HG03342 (cell line): ENCODE data around the gene METTL4.

Experiments used
- ATAC-seq: cut with Tn5 transposase; IDR thresholded peaks from one replicate; pipeline ENCODE4 v1.9.1; 2021; ENCODE audit warnings: mild to moderate bottlenecking, moderate library complexity; ENCODE audit not compliant: unreplicated experiment

METTL4 gene, protein sequence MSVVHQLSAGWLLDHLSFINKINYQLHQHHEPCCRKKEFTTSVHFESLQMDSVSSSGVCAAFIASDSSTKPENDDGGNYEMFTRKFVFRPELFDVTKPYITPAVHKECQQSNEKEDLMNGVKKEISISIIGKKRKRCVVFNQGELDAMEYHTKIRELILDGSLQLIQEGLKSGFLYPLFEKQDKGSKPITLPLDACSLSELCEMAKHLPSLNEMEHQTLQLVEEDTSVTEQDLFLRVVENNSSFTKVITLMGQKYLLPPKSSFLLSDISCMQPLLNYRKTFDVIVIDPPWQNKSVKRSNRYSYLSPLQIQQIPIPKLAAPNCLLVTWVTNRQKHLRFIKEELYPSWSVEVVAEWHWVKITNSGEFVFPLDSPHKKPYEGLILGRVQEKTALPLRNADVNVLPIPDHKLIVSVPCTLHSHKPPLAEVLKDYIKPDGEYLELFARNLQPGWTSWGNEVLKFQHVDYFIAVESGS

DNA sequence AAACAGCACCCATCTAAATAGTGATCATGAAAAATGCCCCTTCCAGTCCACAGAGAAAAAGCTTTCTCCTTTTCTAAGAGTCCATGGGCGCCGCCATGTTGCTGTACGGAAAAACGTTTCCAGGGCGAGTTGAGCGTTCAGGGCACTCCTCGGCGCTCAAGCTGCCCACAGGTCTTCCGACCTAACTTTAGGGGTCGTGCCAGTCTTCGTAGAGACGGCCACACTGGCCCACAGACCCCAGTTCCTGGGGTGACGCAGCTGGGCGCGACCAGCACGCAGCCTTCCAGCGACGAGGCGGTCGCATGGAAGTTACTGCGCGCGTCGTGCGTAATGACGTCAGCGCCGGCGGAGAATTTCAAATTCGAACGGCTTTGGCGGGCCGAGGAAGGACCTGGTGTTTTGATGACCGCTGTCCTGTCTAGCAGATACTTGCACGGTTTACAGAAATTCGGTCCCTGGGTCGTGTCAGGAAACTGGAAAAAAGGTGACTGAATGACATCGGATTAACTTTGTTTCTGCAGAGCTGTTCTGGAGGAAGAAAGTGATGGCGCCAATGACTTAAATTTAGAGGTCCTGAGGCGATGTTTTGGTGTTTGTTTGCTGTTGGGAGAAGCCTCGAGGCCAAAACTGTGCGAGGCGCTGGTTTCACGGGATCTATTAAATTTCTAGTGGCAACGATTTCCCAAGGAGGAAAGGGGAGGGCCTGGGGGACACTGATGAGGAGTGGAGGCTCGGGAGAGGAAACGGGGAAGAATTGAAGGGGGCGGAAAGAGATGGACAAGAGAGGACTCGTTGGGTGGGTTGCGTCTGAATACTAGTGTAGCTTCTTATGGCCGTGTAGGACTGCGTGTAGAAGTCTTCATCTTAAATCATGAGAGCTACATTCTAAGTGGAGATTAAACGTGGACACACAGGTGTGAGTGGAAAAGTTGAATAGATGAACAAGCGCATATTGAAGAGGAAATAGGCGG lies at the start of gene METTL4, which contains the start of gene NDC80:
Gene METTL4, minus strand, starts transcription at position 306 of the 971 bp plus-strand sequence. CDS start 4,289 bp downstream, outside the sequence.
Gene NDC80, plus strand, starts transcription at position 358 of the 971 bp plus-strand sequence. CDS start 1,429 bp downstream, outside the sequence.
- peak; percentile 71 for ATAC-seq

DNA sequence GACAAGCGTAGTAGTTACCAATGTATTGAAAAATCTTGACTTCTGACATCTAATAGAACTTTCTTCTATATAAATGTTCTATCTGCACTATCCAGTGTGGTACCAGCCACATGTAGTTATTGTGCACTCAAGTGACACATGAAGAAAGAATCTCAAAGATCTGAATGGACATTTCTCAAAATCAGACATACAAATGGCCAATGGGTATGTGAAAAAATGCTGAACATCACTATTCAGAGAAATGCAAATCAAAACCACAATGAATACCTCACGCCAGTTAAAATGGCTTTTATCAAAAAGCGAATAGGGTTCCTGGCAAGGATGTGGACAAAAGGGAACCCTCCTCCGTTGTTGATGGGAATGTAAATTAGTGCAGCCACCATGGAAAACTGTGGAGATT lies 46.7 kb upstream of the METTL4 start:
- no peak for ATAC-seq

DNA sequence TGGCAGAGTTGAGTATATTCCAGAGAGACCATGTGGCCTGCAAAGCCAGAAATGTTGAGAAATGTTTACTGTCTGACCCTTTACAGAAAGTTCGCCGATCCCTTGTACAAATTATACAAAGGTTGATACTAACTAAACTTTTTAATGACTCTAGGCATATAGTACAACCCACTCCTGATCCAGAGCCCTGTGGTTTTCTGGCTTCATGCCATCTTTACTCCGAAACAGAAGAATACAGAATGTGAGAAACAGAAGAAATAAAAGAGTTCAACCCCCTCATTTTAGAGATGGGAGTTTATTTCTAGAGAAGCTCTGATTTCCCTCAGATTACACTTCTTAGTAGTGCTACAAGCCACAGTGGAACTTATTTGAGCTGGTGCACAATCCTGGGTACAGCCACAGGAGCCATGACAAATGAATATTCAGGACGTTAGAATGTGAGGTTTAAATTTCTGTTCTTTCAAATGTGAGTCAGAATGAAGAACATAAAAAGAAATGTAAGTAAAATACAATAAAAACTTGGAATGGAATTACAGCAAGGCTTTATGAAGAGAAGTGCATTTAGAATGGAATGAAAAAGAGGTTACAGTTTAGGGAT lies 46.2 kb upstream of the METTL4 start:
- no peak for ATAC-seq

GRCh38 chr18:2612996-2613395 lies 41.7 kb upstream of the METTL4 start:
- ATAC-seq: no peak

DNA sequence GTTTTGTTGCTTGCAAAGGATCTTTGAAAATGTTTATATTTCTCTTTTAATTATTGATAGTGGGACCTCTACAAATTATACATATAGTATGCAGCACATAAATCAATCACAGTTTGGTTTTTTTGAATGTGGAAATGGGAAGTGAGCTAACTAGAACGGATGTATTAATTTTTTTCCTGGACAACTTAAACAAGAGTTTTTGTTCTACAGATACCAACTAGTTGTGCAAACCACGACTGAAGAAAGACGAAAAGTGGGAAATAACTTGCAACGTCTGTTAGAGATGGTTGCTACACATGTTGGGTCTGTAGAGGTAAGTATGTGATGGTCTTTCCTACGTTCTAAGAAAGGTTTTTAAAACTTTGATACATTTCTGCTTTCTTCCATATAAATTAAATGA lies 39.2 kb upstream of the METTL4 start:
- ATAC-seq: no peak

GRCh38 chr18:2609604-2610003 lies 38.3 kb upstream of the METTL4 start:
- no peak for ATAC-seq

GRCh38 chr18:2606335-2606734 lies 35.0 kb upstream of the METTL4 start:
- no peak for ATAC-seq

DNA sequence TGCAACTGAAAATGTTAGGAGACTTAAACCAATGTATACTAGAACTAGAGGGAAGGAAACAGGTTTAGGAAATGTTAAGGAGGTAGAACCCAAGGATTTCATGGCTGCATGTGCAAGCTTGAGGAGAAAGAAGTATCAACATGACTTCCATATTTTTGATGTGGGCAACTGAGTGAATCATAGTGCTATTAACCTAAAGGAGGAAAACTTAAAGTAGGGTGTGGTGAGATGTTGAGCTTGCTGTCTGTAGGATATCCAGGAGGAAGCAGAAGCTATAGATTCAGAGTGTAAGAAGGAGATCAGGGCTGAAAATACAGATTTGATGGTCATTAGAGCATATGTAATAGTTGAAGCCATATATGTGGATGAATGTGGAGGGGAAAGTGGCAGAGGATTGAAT lies 31.5 kb upstream of the METTL4 start:
- ATAC-seq: no peak

DNA sequence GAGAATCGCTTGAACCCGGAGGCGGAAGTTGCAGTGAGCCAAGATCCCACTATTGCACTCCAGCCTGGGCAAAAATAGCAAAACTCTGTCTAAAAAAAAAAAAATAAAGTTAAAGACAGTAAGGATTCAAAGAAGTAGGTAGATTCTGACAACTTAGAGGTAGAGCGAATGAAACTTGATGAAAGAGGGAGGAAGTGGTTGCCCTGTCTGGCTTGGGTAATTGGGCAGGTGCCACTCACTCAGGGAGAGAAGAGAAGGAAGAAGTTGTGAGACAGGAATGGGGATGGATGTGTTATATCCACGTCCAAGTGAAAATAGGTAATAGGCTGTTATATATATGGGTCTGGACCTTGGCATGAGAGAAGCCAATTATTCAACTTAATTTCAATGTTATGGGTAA lies 26.3 kb upstream of the METTL4 start:
- no peak for ATAC-seq

DNA sequence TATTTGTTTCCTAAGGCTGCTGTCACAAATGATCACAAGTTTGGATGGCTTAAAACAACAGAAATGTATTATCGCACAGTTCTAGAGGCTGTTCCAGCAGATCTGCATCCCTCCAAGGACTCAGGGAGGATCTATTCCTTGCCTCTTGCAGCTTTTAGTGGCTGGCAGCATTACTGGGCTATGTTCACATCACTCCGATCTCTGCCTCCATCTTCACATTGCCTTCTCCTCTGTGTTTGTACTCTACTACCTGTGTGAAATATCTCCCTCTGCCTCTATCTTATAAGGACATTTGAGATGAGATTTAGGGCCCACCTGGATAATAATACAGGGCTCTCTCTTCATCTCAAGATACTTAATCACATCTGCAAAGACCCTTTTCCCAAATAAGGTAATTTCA lies 19.0 kb upstream of the METTL4 start:
- ATAC-seq: no peak

- ATAC-seq: peak; percentile 66
Observed at GRCh38 chr18:2589345-2590068, 18.2 kb upstream of the METTL4 start.

GRCh38 chr18:2588666-2589344 lies 17.5 kb upstream of the METTL4 start:
- ATAC-seq: no peak

DNA sequence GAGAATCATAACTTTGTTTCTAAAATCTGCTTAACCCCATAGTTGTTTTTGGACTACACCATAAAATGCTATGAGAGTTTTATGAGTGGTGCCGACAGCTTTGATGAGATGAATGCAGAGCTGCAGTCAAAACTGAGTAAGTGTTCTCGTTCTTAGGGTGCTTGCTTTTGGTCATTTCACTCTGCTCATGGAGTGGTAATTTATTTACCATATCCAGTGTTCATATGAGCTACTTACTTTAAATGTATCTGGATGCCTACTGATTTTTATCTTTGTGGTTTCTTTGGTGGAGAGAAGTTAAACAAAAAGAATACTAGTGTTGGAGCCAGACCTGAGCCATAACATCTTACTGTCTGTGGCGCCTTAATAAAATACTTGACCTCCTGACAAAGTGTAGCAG lies 16.5 kb upstream of the METTL4 start:
- ATAC-seq: no peak

DNA sequence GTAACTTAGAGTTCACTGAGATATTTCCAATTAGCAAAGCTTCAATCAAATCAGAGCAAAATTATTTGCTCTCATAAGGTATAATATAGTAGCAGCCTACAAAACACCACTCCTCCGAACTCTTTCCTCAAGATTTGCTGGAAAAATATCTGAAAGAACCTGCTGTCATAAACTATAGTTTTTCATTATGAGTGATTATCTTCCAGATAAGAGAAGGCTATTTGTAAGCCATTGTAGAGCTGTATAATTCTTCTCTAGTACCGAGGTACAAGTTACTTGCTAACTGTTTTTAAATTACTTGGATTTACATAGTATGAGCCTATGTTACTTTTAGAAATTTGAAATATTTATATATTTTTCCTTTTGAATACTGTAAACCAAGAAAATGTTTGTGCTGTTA lies 2.1 kb upstream of the METTL4 start:
- ATAC-seq: no peak

DNA sequence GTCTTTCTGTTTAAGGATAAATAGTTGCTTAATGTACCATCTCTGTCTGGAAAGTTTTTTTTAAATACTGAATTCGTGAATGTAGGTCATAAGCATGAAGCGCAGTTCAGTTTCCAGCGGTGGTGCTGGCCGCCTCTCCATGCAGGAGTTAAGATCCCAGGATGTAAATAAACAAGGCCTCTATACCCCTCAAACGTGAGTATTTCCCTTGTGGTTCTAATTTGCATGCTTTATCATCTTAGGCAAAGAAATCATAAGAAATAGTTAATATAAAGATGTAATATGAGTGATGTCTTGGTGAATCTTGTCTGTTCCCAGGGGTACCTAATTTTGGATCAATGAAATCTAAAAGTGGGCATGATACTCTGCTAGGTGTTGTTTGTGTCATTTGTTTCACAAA lies 1.6 kb upstream of the METTL4 start:
- ATAC-seq: no peak

- no peak for ATAC-seq
Observed at GRCh38 chr18:2572171-2572569, 865 bp upstream of the METTL4 start.

GRCh38 chr18:2570772-2571199 lies 519 bp downstream of the METTL4 start:
- ATAC-seq: peak; percentile 41

GRCh38 chr18:2569338-2570207 lies 1.7 kb downstream of the METTL4 start:
- ATAC-seq: no peak

GRCh38 chr18:2568605-2569004 lies 2.7 kb downstream of the METTL4 start:
- ATAC-seq: no peak
